Measurements from ENCODE around the gene SPATC1L.

SPATC1L gene

GRCh38 chr21:46111857-46112724 is 72.2 kb downstream of the SPATC1L start:
- no peak for DNase-seq

DNA sequence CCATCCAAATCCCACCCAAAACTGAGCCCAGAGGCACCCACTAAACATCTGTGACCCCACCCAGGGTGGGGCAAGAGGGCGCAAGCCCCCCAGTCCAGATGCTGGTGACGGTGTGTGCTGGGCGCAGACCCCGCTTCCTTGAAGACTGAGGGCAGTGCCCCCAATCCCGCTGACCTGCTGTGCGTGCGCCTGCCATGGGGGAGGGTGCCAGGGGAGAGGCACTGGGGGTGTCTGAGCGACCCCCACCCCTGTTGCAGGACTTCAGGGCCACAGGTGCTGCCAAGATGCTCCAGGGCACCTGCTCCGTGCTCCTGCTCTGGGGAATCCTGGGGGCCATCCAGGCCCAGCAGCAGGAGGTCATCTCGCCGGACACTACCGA is 73.1 kb downstream of the SPATC1L start:
- no peak for DNase-seq
